ENCODE measurements around the gene GRAMD4.

GRAMD4 gene

GRCh38 chr22:46619830-46620501 is at the start of gene GRAMD4:
Gene GRAMD4 (plus strand): TSS chr22:46620386. CDS start chr22:46626800, 6,414 bp downstream.
- no peak for DNase-seq

- no peak for DNase-seq
Observed at GRCh38 chr22:46571642-46572250, 48.4 kb upstream of the GRAMD4 start.

- no peak for DNase-seq
Observed at GRCh38 chr22:46572911-46573780, 47.0 kb upstream of the GRAMD4 start.

GRCh38 chr22:46573781-46574437 is 46.3 kb upstream of the GRAMD4 start:
- peak; percentile 52 for DNase-seq

GRCh38 chr22:46574438-46574992 is 45.7 kb upstream of the GRAMD4 start:
- no peak for DNase-seq

- no peak for DNase-seq
Observed at GRCh38 chr22:46574993-46575910, 44.9 kb upstream of the GRAMD4 start.

- DNase-seq, result no peak
Observed at GRCh38 chr22:46575911-46576555, 44.2 kb upstream of the GRAMD4 start.

GRCh38 chr22:46576556-46577367 is 43.4 kb upstream of the GRAMD4 start:
- peak; percentile 85 for DNase-seq

- no peak for DNase-seq
Observed at GRCh38 chr22:46577368-46578249, 42.6 kb upstream of the GRAMD4 start.

- no peak for DNase-seq
Observed at GRCh38 chr22:46578251-46578823, 41.8 kb upstream of the GRAMD4 start.

GRCh38 chr22:46578824-46579561 is 41.2 kb upstream of the GRAMD4 start:
- no peak for DNase-seq

- DNase-seq, result no peak
Observed at GRCh38 chr22:46579751-46580449, 40.3 kb upstream of the GRAMD4 start.

GRCh38 chr22:46580940-46581537 is 39.1 kb upstream of the GRAMD4 start:
- DNase-seq, result no peak

- DNase-seq, result peak; percentile 65
Observed at GRCh38 chr22:46581538-46582244, 38.5 kb upstream of the GRAMD4 start.

GRCh38 chr22:46582281-46582933 is 37.8 kb upstream of the GRAMD4 start:
- DNase-seq, result no peak

GRCh38 chr22:46583571-46583970 is 36.6 kb upstream of the GRAMD4 start:
- no peak for DNase-seq
